GM13976 (cell line): ENCODE measurements around the gene HPS4.

ENCODE experiments used
- DNase-seq: peaks from one replicate; pipeline ENCODE4 v3.0.0; 2012; ENCODE audit warnings: low spot score
- in situ Hi-C: fragments of 300-500 bp; cut with MboI; formaldehyde crosslinking; loops from one replicate; pipeline ENCODE4 v1.12.0; 2022; ENCODE audit warnings: low sequenced_read_pairs, mixed read lengths, inconsistent platforms; ENCODE audit not compliant: unreplicated experiment
- TF ChIP-seq, protein P1 (sequence below): IDR thresholded peaks from 2 replicates; pipeline ENCODE4 v1.5.1; 2012; ENCODE audit warnings: borderline replicate concordance, mild to moderate bottlenecking; ENCODE audit not compliant: insufficient read depth; ENCODE audit errors: extremely low read depth, missing control alignments, control extremely low read depth

Gene HPS4

DNA sequence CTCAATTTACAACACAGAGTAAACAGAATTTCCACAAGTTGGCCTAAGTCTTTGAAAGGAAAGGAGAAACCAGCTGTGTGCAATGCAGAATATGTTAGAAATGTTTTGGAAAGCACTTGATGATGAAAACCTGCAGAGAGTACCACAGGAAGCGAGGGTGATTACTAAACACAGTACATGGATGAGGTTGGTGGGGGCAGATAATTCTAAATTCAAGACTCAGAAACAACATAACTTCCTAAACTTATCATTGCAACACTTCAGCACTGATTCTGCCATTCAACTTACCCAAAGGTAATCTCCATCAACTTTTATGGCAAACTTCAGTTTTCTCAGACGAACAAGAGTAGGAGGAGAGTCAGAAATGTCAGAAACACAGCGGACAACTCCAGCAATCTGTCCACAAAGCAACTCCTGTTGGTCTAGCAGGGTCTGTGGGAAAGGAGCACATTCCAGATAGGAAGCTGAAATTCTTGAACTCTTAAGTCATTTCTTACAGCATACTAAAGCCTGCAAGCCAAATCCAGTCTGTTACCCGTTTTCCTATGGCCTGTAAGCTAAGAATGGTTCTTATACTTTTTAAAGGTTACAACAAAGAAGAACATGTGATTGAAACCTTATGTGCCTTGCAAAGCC, 6.8 kb downstream of the HPS4 start:
- TF ChIP-seq, protein P1, sequence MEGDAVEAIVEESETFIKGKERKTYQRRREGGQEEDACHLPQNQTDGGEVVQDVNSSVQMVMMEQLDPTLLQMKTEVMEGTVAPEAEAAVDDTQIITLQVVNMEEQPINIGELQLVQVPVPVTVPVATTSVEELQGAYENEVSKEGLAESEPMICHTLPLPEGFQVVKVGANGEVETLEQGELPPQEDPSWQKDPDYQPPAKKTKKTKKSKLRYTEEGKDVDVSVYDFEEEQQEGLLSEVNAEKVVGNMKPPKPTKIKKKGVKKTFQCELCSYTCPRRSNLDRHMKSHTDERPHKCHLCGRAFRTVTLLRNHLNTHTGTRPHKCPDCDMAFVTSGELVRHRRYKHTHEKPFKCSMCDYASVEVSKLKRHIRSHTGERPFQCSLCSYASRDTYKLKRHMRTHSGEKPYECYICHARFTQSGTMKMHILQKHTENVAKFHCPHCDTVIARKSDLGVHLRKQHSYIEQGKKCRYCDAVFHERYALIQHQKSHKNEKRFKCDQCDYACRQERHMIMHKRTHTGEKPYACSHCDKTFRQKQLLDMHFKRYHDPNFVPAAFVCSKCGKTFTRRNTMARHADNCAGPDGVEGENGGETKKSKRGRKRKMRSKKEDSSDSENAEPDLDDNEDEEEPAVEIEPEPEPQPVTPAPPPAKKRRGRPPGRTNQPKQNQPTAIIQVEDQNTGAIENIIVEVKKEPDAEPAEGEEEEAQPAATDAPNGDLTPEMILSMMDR, result no peak
- in situ Hi-C loops, result no loop called here
- no peak for DNase-seq

DNA sequence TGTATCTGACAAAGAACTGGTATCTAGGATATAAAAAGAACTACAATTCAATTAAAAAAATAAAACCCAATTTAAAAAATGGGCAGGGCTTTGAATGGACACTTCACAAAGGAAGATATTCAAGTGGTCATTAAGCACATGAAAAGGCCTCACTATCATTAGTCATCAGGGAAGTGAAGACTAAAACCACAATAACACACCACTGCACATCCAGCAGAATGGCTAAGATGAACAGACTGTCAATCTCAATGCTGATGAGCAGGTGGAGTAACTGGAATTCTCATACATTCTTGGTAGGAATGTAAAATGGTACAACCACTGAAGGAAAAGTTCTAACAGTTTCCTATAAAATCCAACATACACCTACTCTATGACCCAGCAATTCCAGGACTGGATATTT, 8.9 kb downstream of the HPS4 start:
- in situ Hi-C loops, result no loop called here
- TF ChIP-seq, protein P1, result no peak
- DNase-seq, result no peak

DNA sequence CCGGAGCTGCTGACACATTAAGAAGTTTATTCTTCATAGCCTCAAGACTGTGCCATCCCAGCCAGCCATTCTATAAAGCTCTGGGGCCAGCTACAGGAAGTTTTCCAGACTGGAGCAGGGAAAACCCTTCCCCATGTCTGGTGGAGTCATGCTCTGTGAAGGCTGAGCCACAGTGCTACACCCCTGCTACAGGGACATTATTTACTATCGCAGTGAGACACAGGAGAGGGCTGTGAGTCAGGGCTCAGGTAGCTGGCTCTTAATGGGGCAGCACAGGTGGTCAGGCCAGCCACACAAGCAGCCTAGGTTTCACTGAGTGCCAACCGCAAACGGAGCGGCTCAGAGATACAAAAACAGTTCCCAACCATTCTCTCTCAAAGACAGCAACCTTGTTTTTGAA, 12.1 kb downstream of the HPS4 start:
- DNase-seq, result no peak
- in situ Hi-C loops, result no loop called here
- TF ChIP-seq, protein P1, result no peak

DNA sequence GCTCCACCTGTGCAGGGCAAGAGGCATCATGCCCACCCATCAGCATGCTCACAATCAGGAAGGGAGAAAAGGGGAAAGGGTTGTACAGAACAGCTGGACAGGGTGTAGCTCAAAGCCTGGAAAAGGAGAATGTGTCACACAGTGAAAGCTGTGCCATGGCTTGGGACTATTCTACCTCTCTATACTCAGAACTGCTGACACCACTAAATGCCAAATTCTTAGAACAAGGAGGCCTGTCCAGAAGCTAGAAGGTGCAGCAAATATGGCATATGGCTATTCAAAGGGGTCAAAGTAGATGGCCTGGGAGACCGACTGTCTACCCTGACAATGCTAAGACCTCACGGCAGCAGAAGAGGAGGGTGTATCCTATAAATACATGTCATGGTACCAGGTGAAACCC, 12.8 kb downstream of the HPS4 start:
- DNase-seq, result no peak
- in situ Hi-C loops, result no loop called here
- TF ChIP-seq, protein P1, result no peak

DNA sequence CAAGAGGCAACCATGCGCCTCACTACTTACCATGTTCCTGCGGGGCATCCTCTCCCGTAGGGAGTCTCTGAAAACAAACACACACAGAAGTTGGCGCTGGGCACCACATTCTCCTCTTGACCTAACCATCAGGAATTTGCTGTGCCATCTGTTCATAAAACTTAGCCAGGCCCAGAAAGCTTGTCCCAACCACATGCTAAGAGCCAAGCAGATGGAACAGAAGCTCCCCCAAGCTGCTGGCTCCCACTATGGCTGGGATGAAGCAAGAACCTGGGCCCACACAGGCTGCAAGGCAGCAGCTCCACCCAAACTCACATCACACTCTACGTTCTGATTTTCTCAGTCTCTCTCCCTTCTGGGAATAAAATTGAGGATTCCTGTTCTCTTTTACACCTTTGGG, 17.4 kb downstream of the HPS4 start:
- TF ChIP-seq, protein P1, result no peak
- no peak for DNase-seq
- in situ Hi-C loops, result no loop called here

DNA sequence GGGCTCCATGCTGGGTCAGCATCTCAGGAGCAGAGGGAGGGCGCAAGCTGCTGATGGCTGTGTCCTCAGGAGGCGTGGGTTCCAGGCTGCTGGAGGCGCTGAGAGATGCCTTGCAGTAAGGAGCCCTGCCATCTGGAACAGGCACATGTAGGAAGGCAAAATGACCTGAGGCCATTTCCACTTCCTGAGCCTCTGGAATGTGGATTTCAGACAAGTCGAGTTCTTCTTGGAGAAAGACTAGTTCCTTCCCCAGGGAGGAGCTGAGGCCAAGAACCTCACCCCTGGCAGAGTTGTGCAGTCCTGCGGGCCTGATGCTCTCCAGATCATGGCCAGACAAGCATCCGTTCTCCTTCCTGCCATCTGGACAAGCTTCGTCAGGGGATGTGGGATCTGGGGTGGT, 19.3 kb downstream of the HPS4 start:
- TF ChIP-seq, protein P1, result no peak
- DNase-seq, result no peak
- in situ Hi-C loops, result loop anchor here (5.0 kb wide), 1 partner anchor 82 kb away; no protein-coding TSS in a partner anchor
